Measurements from ENCODE around the gene TMEM143.

DNA sequence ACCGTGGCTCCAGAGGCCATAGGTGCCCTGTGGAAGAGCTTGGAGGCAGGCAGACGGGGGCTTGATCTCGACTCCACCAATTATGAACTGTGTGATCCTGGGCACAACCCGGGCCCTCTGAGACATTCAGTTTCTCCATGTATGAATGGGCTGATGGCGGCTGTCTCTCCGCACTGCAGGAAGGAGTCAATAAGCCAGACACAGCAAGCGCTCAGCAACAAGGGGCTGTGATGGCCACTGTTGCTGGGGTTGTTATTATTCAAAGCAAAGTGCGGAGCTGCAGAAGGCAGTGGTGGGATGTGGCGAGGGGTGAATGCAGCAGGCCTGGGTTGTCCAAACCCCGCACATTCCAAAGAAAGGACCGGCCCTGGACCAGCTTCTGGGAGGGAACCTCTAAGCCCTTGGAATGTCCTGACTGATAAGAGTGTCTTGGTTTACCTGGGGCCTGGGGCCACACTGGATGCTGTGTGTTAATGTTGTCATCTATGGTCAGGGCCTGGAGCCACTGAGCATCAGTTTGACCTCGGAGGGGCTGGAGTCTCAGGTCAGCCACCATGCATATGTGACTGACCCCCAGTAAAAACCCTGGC lies 8.3 kb downstream of the TMEM143 start:
- TF ChIP-seq, protein P1, sequence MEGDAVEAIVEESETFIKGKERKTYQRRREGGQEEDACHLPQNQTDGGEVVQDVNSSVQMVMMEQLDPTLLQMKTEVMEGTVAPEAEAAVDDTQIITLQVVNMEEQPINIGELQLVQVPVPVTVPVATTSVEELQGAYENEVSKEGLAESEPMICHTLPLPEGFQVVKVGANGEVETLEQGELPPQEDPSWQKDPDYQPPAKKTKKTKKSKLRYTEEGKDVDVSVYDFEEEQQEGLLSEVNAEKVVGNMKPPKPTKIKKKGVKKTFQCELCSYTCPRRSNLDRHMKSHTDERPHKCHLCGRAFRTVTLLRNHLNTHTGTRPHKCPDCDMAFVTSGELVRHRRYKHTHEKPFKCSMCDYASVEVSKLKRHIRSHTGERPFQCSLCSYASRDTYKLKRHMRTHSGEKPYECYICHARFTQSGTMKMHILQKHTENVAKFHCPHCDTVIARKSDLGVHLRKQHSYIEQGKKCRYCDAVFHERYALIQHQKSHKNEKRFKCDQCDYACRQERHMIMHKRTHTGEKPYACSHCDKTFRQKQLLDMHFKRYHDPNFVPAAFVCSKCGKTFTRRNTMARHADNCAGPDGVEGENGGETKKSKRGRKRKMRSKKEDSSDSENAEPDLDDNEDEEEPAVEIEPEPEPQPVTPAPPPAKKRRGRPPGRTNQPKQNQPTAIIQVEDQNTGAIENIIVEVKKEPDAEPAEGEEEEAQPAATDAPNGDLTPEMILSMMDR (IDR thresholded peaks at IDR 0.05): no peak
- no peak for TF ChIP-seq POLR2A (IDR thresholded peaks at IDR 0.05)

All from body of pancreas (tissue), 4 donors.